ENCODE measurements around the gene DISC1. TPM values are rescaled to one million over a fixed set of nuclear protein-coding genes. Genes with fewer than 3 reads are reported as not detected.
"Not testable (repeated sequence)": the region's sequence is repeated elsewhere in the genome, so short reads cannot be mapped to it uniquely, and the experiment has no call there.

The DISC1 gene
- total and polyA plus RNA-seq, 8 donors, result 0.42 to 6.6 (median 1.5) TPM

DNA sequence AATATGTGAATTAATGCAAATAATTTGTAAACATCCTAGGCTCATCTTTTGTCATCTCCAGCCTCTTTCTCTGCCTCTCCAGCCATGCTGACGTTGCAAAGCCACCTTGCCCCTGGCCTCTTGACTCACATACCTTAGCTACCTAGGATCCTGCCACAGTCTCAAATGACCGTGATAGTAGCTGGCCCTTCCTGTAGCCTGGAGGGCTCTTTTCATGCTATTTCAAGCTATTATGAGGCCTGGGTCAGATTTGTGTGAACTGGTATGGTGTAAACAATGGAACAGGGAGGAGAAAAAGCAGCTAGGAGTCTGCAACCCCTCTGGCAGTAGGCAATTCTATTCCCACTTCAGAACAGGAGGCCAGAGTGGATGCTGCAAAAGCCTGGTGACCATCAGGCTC is 337.7 kb downstream of the DISC1 start:
- Histone ChIP-seq H3K27me3 (no peaks in the 10 kb centered on the region), H3K4me3 (no peak overlapping the region), H3K9me3 (no peaks in the 10 kb centered on the region), H3K27ac (no peak overlapping the region), H3K4me1 (no peaks in the 10 kb centered on the region), H3K36me3 (no peaks in the 10 kb centered on the region)
- TF ChIP-seq, protein P1, sequence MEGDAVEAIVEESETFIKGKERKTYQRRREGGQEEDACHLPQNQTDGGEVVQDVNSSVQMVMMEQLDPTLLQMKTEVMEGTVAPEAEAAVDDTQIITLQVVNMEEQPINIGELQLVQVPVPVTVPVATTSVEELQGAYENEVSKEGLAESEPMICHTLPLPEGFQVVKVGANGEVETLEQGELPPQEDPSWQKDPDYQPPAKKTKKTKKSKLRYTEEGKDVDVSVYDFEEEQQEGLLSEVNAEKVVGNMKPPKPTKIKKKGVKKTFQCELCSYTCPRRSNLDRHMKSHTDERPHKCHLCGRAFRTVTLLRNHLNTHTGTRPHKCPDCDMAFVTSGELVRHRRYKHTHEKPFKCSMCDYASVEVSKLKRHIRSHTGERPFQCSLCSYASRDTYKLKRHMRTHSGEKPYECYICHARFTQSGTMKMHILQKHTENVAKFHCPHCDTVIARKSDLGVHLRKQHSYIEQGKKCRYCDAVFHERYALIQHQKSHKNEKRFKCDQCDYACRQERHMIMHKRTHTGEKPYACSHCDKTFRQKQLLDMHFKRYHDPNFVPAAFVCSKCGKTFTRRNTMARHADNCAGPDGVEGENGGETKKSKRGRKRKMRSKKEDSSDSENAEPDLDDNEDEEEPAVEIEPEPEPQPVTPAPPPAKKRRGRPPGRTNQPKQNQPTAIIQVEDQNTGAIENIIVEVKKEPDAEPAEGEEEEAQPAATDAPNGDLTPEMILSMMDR (IDR thresholded peaks at IDR 0.05), result no peak
- no peak for DNase-seq
- no peak for FAIRE-seq
- ATAC-seq, result no peak
- 78 to 88% methylated on average over 2 of the region's 2 CpGs for WGBS, 2 donors
- intact Hi-C loops (cut with DNase I), result no loop called here

DNA sequence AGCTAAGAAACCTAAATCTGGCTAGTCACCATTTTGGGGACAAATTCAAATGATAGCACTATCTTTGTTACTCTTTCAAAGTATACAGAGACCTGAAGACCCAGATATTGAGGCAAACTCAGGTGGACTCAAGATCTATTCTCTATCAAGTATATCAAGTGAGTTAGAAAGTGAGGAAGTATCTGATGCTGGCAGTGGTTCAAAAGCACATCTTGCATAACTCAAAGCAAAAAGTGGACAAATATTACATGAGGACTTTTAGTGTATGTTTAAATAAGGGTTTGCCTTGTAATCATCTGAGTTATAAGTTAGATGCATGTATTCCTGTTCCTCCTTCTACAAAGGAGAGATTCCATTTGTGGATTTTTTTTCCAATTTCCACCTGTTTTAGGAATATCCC is 338.4 kb downstream of the DISC1 start:
- no peak for FAIRE-seq

DNA sequence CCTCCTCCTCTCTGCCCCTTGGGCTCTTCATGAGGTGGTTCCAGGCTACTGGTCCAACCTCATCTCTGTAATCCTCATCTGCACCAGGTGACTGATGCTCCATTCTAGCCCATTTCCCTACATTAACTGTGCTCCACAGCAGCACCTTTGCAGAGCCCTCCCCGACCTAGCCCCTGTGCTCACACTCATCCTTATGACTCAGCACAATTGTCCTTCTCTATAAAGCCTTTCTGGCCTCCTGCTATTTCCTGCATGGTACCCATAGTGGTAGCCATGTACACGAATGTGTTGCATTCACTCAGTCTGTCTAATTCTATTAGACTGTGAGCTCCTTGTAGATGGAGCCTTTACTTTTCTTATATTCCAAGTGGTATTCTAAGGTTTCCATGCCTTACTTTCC is 339.0 kb downstream of the DISC1 start:
- no peaks in the 10 kb centered on the region for H3K27me3 ChIP-seq
- no peaks in the 10 kb centered on the region for H3K36me3 ChIP-seq
- no peaks in the 10 kb centered on the region for H3K9me3 ChIP-seq
- ATAC-seq (no peak), FAIRE-seq (no peak), DNase-seq (no peak)
- TF ChIP-seq, protein P1 (IDR thresholded peaks at IDR 0.05), result no peak
- no peaks in the 10 kb centered on the region for H3K4me1 ChIP-seq
- no peak overlapping the region for H3K27ac ChIP-seq
- WGBS, 2 donors, result 74 to 87% methylated on average over 2 of the region's 2 CpGs
- H3K4me3 ChIP-seq, result no peak overlapping the region
- intact Hi-C loops (cut with DNase I), result no loop called here

More for the DNA sequence above, 338.4 kb downstream of the DISC1 start:
- Histone ChIP-seq H3K9me3 (no peaks in the 10 kb centered on the region), H3K36me3 (no peaks in the 10 kb centered on the region), H3K27ac (no peak overlapping the region), H3K4me1 (no peaks in the 10 kb centered on the region), H3K4me3 (no peak overlapping the region), H3K27me3 (no peaks in the 10 kb centered on the region)
- ATAC-seq (no peak), DNase-seq (no peak)
- intact Hi-C loops (cut with DNase I), result no loop called here
- TF ChIP-seq, protein P1 (IDR thresholded peaks at IDR 0.05), result no peak

DNA sequence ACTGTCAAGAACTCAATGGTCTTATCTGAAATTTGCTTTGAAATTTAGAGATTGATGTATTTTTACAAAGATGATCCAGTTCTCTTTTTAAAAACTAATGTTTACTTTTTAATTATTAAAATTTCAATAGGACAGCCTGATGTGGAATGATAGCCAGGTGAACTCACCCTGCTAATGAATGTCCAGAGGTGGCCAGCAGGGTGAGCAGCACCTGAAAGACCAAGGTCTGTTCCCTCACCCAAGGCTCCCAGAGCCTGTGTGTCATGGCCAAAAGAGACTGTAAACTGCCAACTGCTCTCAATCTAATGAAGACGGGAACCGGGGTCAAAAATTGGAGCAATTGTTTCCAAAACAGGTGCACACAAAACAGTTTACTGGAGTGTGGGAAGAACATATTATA is 340.4 kb downstream of the DISC1 start:
- no peaks in the 10 kb centered on the region for H3K27me3 ChIP-seq
- intact Hi-C loops (cut with DNase I), result no loop called here
- H3K9me3 ChIP-seq, result no peaks in the 10 kb centered on the region
- no peak overlapping the region for H3K27ac ChIP-seq
- no peak for FAIRE-seq
- H3K4me3 ChIP-seq, result no peak overlapping the region
- TF ChIP-seq, protein P1 (IDR thresholded peaks at IDR 0.05), result no peak
- H3K36me3 ChIP-seq, result no peaks in the 10 kb centered on the region
- no peaks in the 10 kb centered on the region for H3K4me1 ChIP-seq
- ATAC-seq, result no peak
- no peak for DNase-seq
- WGBS, 2 donors, result 69 to 76% methylated on average over 2 of the region's 2 CpGs

DNA sequence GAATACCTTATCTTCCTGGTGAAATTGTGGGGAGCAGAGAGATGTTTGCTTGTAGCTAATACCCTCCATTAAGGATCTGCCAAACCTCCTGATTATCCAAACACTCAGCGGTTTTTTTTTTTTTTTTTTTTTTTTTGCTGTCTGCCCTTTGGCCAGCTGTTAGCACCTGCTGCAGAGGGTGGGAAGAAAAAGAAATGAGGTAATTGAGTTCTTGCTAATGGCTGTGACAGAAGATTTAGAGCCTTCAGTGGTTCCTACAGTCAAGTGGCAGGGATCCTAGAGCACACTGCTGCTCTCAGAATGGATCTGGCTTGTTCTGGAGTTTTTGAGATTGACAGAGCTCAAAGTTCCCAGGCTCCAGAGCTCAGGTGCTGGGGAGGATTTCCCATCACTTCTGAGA is 342.5 kb downstream of the DISC1 start:
- WGBS, 2 donors, result 31 to 50% methylated on average over 1 of the region's 1 CpG
- ATAC-seq, result peak in 1 of 4 donors; percentile 20
- no peak overlapping the region for H3K27ac ChIP-seq
- H3K36me3 ChIP-seq, result no peaks in the 10 kb centered on the region
- no peak overlapping the region for H3K4me3 ChIP-seq
- H3K9me3 ChIP-seq, result no peaks in the 10 kb centered on the region
- intact Hi-C loops (cut with DNase I), result no loop called here
- TF ChIP-seq, protein P1 (IDR thresholded peaks at IDR 0.05), result no peak
- no peaks in the 10 kb centered on the region for H3K27me3 ChIP-seq
- DNase-seq, result no peak
- FAIRE-seq, result no peak
- no peaks in the 10 kb centered on the region for H3K4me1 ChIP-seq

DNA sequence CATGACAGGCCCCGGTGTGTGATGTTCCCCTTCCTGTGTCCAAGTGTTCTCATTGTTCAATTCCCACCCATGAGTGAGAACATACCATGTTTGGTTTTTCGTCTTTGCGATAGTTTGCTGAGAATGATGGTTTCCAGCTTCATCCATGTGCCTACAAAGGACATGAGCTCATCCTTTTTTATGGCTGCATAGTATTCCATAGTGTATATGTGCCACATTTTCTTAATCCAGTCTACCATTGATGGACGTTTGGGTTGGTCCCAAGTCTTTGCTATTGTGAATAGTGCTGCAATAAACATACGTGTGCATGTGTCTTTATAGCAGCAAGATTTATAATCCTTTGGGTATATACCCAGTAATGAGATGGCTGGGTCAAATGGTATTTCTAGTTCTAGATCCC is 343.2 kb downstream of the DISC1 start:
- not testable (repeated sequence) for FAIRE-seq, H3K27ac ChIP-seq
- 84 to 86% methylated on average over 5 of the region's 5 CpGs for WGBS, 2 donors

More for the DNA sequence above, 343.2 kb downstream of the DISC1 start:
- ATAC-seq; H3K36me3 ChIP-seq; H3K4me1 ChIP-seq; DNase-seq; H3K27me3 ChIP-seq; H3K4me3 ChIP-seq; H3K9me3 ChIP-seq; intact Hi-C loops (cut with DNase I): not testable (repeated sequence)
